CMK (cell line): Measurements from ENCODE around the gene UCN3.
"Not testable (repeated sequence)": the region's sequence is repeated elsewhere in the genome, so short reads cannot be mapped to it uniquely, and the experiment has no call there.

ENCODE experiments used
- DNase-seq: peaks from one replicate; pipeline ENCODE4 v3.0.0-alpha.2; 2010; ENCODE audit warnings: low read depth

UCN3 gene

DNA sequence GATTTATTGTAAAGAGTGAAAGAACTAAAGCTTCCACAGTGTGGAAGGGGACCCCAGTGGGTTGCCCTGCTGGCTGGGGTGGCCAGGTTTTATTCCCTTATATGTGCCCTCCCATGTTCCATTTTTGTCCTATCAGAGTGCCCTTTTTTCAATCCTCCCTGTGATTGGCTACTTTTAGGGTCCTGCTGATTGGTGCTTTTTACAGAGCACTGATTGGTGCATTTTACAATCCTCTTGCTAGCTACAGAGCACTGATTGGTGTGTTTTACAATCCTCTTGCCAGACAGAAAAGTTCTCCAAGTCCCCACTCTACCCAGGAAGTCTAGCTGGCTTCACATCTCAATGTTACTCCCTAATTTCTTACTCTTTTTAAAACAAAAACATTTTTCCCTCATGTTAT is 46.0 kb downstream of the UCN3 start:
- DNase-seq, result not testable (repeated sequence)

DNA sequence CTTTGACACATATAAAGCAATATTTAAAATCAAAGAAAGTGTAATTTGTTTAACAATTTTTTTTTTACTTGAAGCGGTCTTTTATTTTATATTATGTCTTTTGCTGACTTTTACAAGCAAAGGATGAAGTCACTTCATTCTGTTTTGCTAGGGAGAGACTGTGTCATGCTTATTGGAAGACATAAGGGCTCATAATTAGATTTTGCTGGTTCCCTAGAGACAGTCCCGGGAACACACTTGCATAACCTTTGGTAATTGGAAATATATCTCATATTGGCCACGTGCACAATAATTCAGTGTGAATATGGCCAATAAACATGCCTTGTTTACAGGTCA is 47.1 kb downstream of the UCN3 start:
- no peak for DNase-seq

DNA sequence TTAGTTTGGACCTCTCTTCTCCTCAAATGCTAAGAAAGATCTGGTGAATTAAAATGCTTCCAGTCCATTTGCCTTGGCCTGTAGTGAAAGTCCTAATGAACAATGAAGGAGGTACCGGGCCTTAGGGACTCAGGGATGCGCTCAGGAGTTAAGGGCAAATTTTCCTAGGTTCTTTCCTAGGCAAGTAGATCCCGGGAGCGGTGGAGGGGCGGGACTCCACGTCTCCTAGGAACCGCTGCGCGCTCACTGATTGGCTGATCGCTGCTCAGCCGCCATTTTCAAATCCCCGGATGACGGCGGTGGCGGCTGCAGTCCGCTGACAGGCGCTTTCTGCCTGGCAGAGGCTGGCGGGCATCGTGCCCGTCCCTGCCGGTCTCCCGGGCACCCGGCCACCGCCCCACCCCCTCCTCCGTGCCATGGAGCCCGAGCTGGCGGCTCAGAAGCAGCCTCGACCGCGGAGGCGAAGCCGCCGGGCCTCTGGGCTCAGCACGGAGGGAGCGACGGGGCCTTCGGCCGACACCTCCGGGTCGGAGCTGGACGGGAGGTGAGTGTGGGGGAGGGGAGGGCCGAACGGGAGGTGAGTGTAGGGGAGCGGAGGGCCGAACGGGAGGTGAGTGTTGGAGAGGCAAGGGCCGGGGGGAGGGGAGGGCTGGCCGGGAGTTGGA is 47.6 kb downstream of the UCN3 start, which contains the start of gene NET1:
NET1 (plus strand) TSS at position 281 of the 665 bp plus-strand sequence; CDS start at position 417, 136 bp downstream.
- peak; percentile 63 for DNase-seq

GRCh38 chr10:5413012-5413938 is 48.5 kb downstream of the UCN3 start:
- no peak for DNase-seq

DNA sequence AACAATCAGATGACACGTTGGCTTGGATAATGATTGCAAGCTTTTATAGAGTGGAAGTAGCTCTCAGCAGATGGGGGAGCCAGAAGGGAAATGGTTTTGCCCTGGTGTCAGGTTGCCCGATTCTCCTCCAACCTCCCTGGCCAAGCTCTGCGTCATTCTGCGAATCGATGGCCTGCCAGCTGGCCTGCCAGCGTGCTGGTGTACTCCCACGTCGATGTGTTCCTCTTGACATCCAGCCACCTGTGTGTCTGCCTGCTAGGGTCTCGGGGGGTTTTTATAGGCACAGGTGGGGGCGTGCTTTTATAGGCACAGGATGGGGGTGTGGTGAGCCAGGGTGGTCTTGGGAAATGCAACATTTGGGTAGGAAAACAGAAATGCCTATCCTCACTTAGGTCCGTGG is 52.2 kb downstream of the UCN3 start:
- DNase-seq, result no peak

GRCh38 chr10:5418584-5418983 is 53.8 kb downstream of the UCN3 start:
- no peak for DNase-seq

DNA sequence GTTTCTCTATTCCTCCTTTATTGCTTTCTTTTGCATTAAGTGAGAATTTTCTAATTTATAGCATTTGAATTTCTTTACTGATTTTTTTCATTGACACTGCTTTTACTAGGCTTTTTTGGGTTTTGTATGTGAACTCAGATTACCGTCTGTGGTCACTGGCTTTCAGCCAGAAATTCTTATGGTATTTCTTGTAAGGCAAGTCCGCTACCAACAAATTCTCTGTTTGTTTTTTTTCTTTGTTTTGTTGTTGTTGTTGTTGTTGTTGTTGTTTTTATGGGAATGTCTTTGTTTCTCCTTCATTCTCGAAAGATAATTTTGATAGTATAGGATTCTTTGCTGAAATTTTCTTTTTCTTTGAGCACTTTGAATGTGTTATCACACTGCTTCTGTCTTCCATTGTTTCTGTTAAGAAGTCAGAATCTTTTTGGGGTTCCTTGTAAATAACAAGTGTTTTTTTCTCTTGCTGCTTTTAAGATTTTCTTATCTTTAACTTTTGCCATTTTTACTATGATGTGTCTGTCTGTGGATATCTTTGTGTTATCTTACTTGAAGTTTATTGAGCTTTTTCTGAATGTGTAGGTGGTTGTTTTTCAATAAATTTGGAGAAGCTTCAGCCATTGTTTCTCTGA is 54.8 kb downstream of the UCN3 start:
- DNase-seq, result no peak

- no peak for DNase-seq
Measured at GRCh38 chr10:5423771-5424170, 59.0 kb downstream of the UCN3 start.
